KOPT-K1 (cell line): Measurements from ENCODE around the gene CAPN1.
A peak's percentile ranks its signal among the peaks of the same experiment; 100 is the strongest.
"Not testable (repeated sequence)": the region's sequence is repeated elsewhere in the genome, so short reads cannot be mapped to it uniquely, and the experiment has no call there.

Experiments
- H3K27ac ChIP-seq: fragments of 200-600 bp; sonication (generic); 2 replicates; pipeline ENCODE4 v1.5.1; 2016; ENCODE audit warnings: antibody characterized with exemption, mild to moderate bottlenecking, low read depth, low read length; ENCODE audit not compliant: poor library complexity, severe bottlenecking
- H3K36me3 ChIP-seq: fragments of 200-600 bp; sonication (generic); 2 replicates; pipeline ENCODE4 v1.5.1; 2017; ENCODE audit warnings: antibody characterized with exemption, mild to moderate bottlenecking, low read length, moderate library complexity; ENCODE audit not compliant: insufficient read depth
- H3K9me3 ChIP-seq: fragments of 200-600 bp; sonication (generic); 2 replicates; pipeline ENCODE4 v1.5.1; 2017; ENCODE audit warnings: antibody characterized with exemption, low read length, mild to moderate bottlenecking; ENCODE audit not compliant: insufficient read depth, poor library complexity, severe bottlenecking

CAPN1 gene

GRCh38 chr11:65181569-65182257 lies at the start of gene CAPN1:
Gene CAPN1, plus strand, starts transcription at chr11:65181928. Its CDS starts 774 bp downstream, at chr11:65182702.
- peaks cover 13% of the 10 kb centered on the region for H3K36me3 ChIP-seq
- peak within 1 kb of the TSS; percentile 82 for H3K27ac ChIP-seq
- H3K9me3 ChIP-seq: no peaks in the 10 kb centered on the region

GRCh38 chr11:65132238-65132987 lies 49.3 kb upstream of the CAPN1 start:
- H3K36me3 ChIP-seq: peaks cover 57% of the 10 kb centered on the region

GRCh38 chr11:65132988-65133700 lies 48.6 kb upstream of the CAPN1 start:
- Histone ChIP-seq H3K9me3 (no peaks in the 10 kb centered on the region), H3K36me3 (peaks cover 49% of the 10 kb centered on the region), H3K27ac (peak overlapping the region; percentile 92)

More at GRCh38 chr11:65132238-65132987, 49.3 kb upstream of the CAPN1 start:
- no peak overlapping the region for H3K27ac ChIP-seq
- H3K9me3 ChIP-seq: no peaks in the 10 kb centered on the region

GRCh38 chr11:65133724-65134123 lies 48.0 kb upstream of the CAPN1 start:
- Histone ChIP-seq H3K27ac (peak overlapping the region; percentile 92), H3K36me3 (peaks cover 44% of the 10 kb centered on the region), H3K9me3 (no peaks in the 10 kb centered on the region)

GRCh38 chr11:65134240-65134951 lies 47.3 kb upstream of the CAPN1 start, which contains the start of gene SYVN1:
Gene SYVN1, minus strand, starts transcription at chr11:65134519. Its CDS starts 918 bp downstream, at chr11:65133601.
- peak within 1 kb of the TSS; percentile 92 for H3K27ac ChIP-seq
- no peaks in the 10 kb centered on the region for H3K9me3 ChIP-seq
- H3K36me3 ChIP-seq: peaks cover 37% of the 10 kb centered on the region

DNA sequence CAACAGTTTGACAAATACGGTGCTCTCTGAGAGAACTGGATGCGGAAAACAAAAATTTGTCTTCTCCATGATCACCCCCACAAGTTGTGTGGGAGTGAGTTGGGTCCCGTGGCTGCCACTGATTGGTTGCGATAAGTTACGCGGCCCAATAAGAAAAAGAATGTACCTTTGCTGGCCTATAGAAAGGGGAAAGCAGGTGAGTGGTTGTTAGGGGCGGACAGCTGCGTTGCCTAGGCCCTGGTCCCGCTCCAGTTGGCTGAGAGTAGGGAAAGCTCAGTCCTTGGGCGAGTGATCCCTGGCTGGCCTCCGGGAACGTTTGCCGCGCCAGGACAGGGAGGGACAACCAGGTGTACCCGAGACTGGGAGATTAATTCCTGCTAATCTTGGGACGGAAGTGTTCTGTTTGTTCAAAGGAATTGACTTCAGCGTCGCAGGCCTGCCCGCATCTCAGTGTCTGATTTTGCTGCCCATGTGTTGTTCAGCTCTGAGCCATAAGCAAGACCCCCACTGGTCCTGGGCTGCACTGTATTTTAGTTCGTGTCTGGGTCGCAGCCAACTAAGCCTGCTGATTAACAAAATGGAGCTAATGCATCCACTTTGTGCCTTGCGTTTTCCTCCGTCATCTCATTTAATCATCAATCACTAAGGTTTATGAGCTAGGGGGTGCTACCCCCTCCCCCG lies 46.6 kb upstream of the CAPN1 start:
- H3K9me3 ChIP-seq: no peaks in the 10 kb centered on the region
- peak overlapping the region; percentile 92 for H3K27ac ChIP-seq
- peaks cover 30% of the 10 kb centered on the region for H3K36me3 ChIP-seq

- Histone ChIP-seq H3K9me3 (no peaks in the 10 kb centered on the region), H3K27ac (peak overlapping the region; percentile 92), H3K36me3 (peaks cover 24% of the 10 kb centered on the region)
Observed at GRCh38 chr11:65135633-65136145, 46.0 kb upstream of the CAPN1 start.

DNA sequence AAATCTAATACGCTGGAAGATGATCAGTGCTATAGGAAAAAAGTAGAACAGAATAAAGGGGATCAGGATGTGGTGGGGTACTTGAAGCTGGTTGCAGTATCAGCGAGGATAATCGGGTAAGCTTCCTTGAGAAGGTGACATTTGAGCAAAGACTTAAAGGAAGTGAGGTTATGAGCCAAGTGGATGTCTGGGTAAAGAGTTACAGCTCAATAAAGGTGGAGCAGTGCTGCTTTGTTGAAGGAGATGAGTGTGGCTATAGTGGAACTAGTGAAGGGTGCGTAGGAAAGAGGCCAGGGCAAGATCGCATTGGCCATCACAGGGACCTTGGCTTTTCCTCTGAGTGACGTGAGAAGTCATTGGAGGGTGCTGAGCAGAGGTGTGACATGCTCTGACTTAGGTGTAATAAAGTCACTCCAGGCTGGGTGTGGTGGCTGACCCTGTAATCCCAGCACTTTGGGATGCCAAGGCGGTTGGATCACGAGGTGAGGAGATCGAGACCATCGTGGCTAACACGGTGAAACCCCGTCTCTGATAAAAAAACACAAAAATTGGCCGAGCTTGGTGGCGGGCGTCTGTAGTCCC lies 45.1 kb upstream of the CAPN1 start:
- H3K27ac ChIP-seq: no peak overlapping the region
- H3K9me3 ChIP-seq: no peaks in the 10 kb centered on the region
- peaks cover 15% of the 10 kb centered on the region for H3K36me3 ChIP-seq

GRCh38 chr11:65141896-65142494 lies 39.7 kb upstream of the CAPN1 start:
- Histone ChIP-seq H3K36me3 (no peaks in the 10 kb centered on the region), H3K27ac (no peak overlapping the region), H3K9me3 (no peaks in the 10 kb centered on the region)

GRCh38 chr11:65147352-65148075 lies 34.2 kb upstream of the CAPN1 start:
- H3K36me3 ChIP-seq: no peaks in the 10 kb centered on the region
- H3K9me3 ChIP-seq: peaks cover 5% of the 10 kb centered on the region
- H3K27ac ChIP-seq: no peak overlapping the region

- H3K27ac ChIP-seq: no peak overlapping the region
- peaks cover 5% of the 10 kb centered on the region for H3K9me3 ChIP-seq
- no peaks in the 10 kb centered on the region for H3K36me3 ChIP-seq
Observed at GRCh38 chr11:65148657-65149056, 33.1 kb upstream of the CAPN1 start.

GRCh38 chr11:65150131-65150508 lies 31.6 kb upstream of the CAPN1 start:
- H3K36me3 ChIP-seq, H3K27ac ChIP-seq: not testable (repeated sequence)

More at GRCh38 chr11:65150131-65150508, 31.6 kb upstream of the CAPN1 start:
- H3K9me3 ChIP-seq: not testable (repeated sequence)
